Stromal cell of bone marrow (primary cell): Measurements from ENCODE around the gene TUBGCP4.

Experiments
- DNase-seq: peaks from one replicate; pipeline ENCODE4 v3.0.0-alpha.2; 2012; ENCODE audit warnings: low read depth

TUBGCP4 gene

GRCh38 chr15:43403616-43404015 lies 32.7 kb downstream of the TUBGCP4 start:
- no peak for DNase-seq

- no peak for DNase-seq
These were observed 33.2 kb downstream of the TUBGCP4 start for GRCh38 chr15:43404130-43404529.

- DNase-seq: no peak
These were observed 35.3 kb downstream of the TUBGCP4 start for GRCh38 chr15:43406189-43406588.

- DNase-seq: no peak
These were observed 35.9 kb downstream of the TUBGCP4 start for GRCh38 chr15:43406808-43407207.

GRCh38 chr15:43408789-43409188 lies 37.9 kb downstream of the TUBGCP4 start:
- no peak for DNase-seq

GRCh38 chr15:43410572-43411214 lies 39.8 kb downstream of the TUBGCP4 start:
- peak; percentile 17 for DNase-seq

GRCh38 chr15:43412096-43412495 lies 41.2 kb downstream of the TUBGCP4 start:
- DNase-seq: no peak

- DNase-seq: no peak
These were observed 43.3 kb downstream of the TUBGCP4 start for GRCh38 chr15:43414196-43414595.

- DNase-seq: no peak
These were observed 49.5 kb downstream of the TUBGCP4 start for GRCh38 chr15:43420435-43420834.

- no peak for DNase-seq
These were observed 50.0 kb downstream of the TUBGCP4 start for GRCh38 chr15:43420876-43421275.

- no peak for DNase-seq
These were observed 52.9 kb downstream of the TUBGCP4 start for GRCh38 chr15:43423793-43424192.

- no peak for DNase-seq
These were observed 58.8 kb downstream of the TUBGCP4 start for GRCh38 chr15:43429687-43430086.

GRCh38 chr15:43433165-43433564 lies 62.3 kb downstream of the TUBGCP4 start:
- peak; percentile 13 for DNase-seq

GRCh38 chr15:43433661-43434303 lies 62.9 kb downstream of the TUBGCP4 start:
- DNase-seq: no peak

GRCh38 chr15:43434446-43434845 lies 63.5 kb downstream of the TUBGCP4 start:
- no peak for DNase-seq

- no peak for DNase-seq
These were observed 65.5 kb downstream of the TUBGCP4 start for GRCh38 chr15:43436395-43436794.

- no peak for DNase-seq
These were observed 68.4 kb downstream of the TUBGCP4 start for GRCh38 chr15:43439268-43439667.

GRCh38 chr15:43440721-43441281 lies 69.9 kb downstream of the TUBGCP4 start:
- peak; percentile 97 for DNase-seq

GRCh38 chr15:43441316-43441715 lies 70.4 kb downstream of the TUBGCP4 start:
- DNase-seq: no peak

GRCh38 chr15:43446344-43446743 lies 75.4 kb downstream of the TUBGCP4 start:
- DNase-seq: no peak

- no peak for DNase-seq
These were observed 79.1 kb downstream of the TUBGCP4 start for GRCh38 chr15:43449981-43450380.
